ENCODE measurements around the gene SLC25A43.

GRCh38 chrX:119421016-119421705 lies 22.0 kb downstream of the SLC25A43 start:
- TF ChIP-seq, protein P1, sequence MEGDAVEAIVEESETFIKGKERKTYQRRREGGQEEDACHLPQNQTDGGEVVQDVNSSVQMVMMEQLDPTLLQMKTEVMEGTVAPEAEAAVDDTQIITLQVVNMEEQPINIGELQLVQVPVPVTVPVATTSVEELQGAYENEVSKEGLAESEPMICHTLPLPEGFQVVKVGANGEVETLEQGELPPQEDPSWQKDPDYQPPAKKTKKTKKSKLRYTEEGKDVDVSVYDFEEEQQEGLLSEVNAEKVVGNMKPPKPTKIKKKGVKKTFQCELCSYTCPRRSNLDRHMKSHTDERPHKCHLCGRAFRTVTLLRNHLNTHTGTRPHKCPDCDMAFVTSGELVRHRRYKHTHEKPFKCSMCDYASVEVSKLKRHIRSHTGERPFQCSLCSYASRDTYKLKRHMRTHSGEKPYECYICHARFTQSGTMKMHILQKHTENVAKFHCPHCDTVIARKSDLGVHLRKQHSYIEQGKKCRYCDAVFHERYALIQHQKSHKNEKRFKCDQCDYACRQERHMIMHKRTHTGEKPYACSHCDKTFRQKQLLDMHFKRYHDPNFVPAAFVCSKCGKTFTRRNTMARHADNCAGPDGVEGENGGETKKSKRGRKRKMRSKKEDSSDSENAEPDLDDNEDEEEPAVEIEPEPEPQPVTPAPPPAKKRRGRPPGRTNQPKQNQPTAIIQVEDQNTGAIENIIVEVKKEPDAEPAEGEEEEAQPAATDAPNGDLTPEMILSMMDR (IDR thresholded peaks at IDR 0.05 in 4 of 5, conservative IDR thresholded peaks at IDR 0.05 in 1 of 5) = no peak
- TF ChIP-seq POLR2A (IDR thresholded peaks at IDR 0.05) = no peak

All from gastrocnemius medialis (tissue), 4 donors.